A549 (cell line): ENCODE measurements around the gene PRSS57. TPM values are rescaled to one million over a fixed set of nuclear protein-coding genes. Genes with fewer than 3 reads are reported as not detected.

Experiments used
- BCL3 ChIP-seq: fragments of >200 bp; sonication (Bioruptor Twin); formaldehyde crosslinking; IDR thresholded peaks from 3 replicates; pipeline ENCODE4 v1.6.1; 2016
- CBX8 ChIP-seq: fragments of 200-600 bp; sonication (generic); IDR thresholded peaks from 2 replicates; pipeline ENCODE4 v1.6.1; 2016
- EHMT2 ChIP-seq: fragments of 200-600 bp; sonication (generic); IDR thresholded peaks from 2 replicates; pipeline ENCODE4 v1.6.1; 2016; ENCODE audit warnings: antibody characterized with exemption, low read depth, mild to moderate bottlenecking, moderate library complexity
- EP300 ChIP-seq, 2 experiments: fragments of >200 bp; sonication (Bioruptor Twin); formaldehyde crosslinking; IDR thresholded peaks; 2 replicates in 1 of 2; 3 replicates in 1 of 2; pipeline ENCODE4 v1.6.1; 2016 to 2017
- FOSB ChIP-seq: fragments of 250-450 bp; sonication (Bioruptor Pico); IDR thresholded peaks from 2 replicates; pipeline ENCODE4 v1.5.0; 2020; ENCODE audit warnings: mild to moderate bottlenecking, moderate library complexity
- HES2 ChIP-seq: fragments of >200 bp; sonication (Bioruptor Twin); formaldehyde crosslinking; IDR thresholded peaks from 2 replicates; pipeline ENCODE4 v1.6.1; 2016
- HEYL ChIP-seq: fragments of 250-450 bp; sonication (Bioruptor Pico); IDR thresholded peaks from 2 replicates; pipeline ENCODE4 v1.8.0; 2021; ENCODE audit warnings: mild to moderate bottlenecking, moderate library complexity
- HOXA7 ChIP-seq: fragments of 250-450 bp; sonication (Bioruptor Pico); IDR thresholded peaks from 2 replicates; pipeline ENCODE4 v1.5.0; 2020; ENCODE audit warnings: mild to moderate bottlenecking, moderate library complexity
- HOXB13 ChIP-seq: fragments of 250-450 bp; sonication (Bioruptor Pico); IDR thresholded peaks from 2 replicates; pipeline ENCODE4 v1.5.0; 2020; ENCODE audit warnings: low read depth, mild to moderate bottlenecking, moderate library complexity
- HOXB5 ChIP-seq: fragments of 250-450 bp; sonication (Bioruptor Pico); IDR thresholded peaks from 2 replicates; pipeline ENCODE4 v1.5.0; 2020; ENCODE audit warnings: mild to moderate bottlenecking, moderate library complexity
- JUN ChIP-seq, 2 experiments: fragments of >200 bp; sonication (Bioruptor Twin); formaldehyde crosslinking; IDR thresholded peaks; 2 replicates in 1 of 2; 3 replicates in 1 of 2; pipeline ENCODE4 v1.6.1; 2016 to 2017
- KDM1A ChIP-seq: fragments of 200-600 bp; sonication (generic); IDR thresholded peaks from 2 replicates; pipeline ENCODE4 v1.6.1; 2016; ENCODE audit warnings: low read depth, mild to moderate bottlenecking
- KDM5A ChIP-seq: fragments of 200-600 bp; sonication (generic); IDR thresholded peaks from 2 replicates; pipeline ENCODE4 v1.6.1; 2016; ENCODE audit warnings: antibody characterized with exemption, mild to moderate bottlenecking
- MAFK ChIP-seq: fragments of 450-650 bp; IDR thresholded peaks from 2 replicates; pipeline ENCODE4 v1.6.1; 2014; ENCODE audit not compliant: partially characterized antibody
- MAZ ChIP-seq: fragments of 150-350 bp; IDR thresholded peaks from 2 replicates; pipeline ENCODE4 v1.6.1; 2014; ENCODE audit warnings: antibody characterized with exemption, low read depth, low read length, borderline replicate concordance
- MYC ChIP-seq: IDR thresholded peaks from 2 replicates; pipeline ENCODE4 v1.6.1; 2012; ENCODE audit warnings: mild to moderate bottlenecking, inconsistent platforms, low read length, improper control_type of control experiment, borderline replicate concordance
- NFE2L2 ChIP-seq: fragments of 150-350 bp; conservative IDR thresholded peaks from 2 replicates; pipeline ENCODE4 v1.6.1; 2014; ENCODE audit warnings: low read length
- NPAS2 ChIP-seq: fragments of 250-450 bp; sonication (Bioruptor Pico); IDR thresholded peaks from 2 replicates; pipeline ENCODE4 v1.8.0; 2022; ENCODE audit warnings: mild to moderate bottlenecking, moderate library complexity, borderline replicate concordance
- POLR2A ChIP-seq: IDR thresholded peaks from 2 replicates; pipeline ENCODE4 v1.6.1; 2012; ENCODE audit warnings: mild to moderate bottlenecking, low read length
- POLR2AphosphoS2 ChIP-seq: conservative IDR thresholded peaks from 2 replicates; pipeline ENCODE4 v1.6.1; 2012; ENCODE audit warnings: low read length, improper control_type of control experiment, inconsistent platforms
- RAD21 ChIP-seq, 2 experiments: fragments of >200 bp in 1 of 2; sonication (Bioruptor Twin) in 1 of 2; formaldehyde crosslinking in 1 of 2; IDR thresholded peaks in 1 of 2; conservative IDR thresholded peaks in 1 of 2; 2 replicates in 1 of 2; 3 replicates in 1 of 2; pipeline ENCODE4 v1.6.1; 2012 to 2018; ENCODE audit warnings: inconsistent platforms in 1 of 2
- RCOR1 ChIP-seq: fragments of 150-350 bp; IDR thresholded peaks from 2 replicates; pipeline ENCODE4 v1.6.1; 2014; ENCODE audit warnings: antibody characterized with exemption, low read length, low read depth
- REST ChIP-seq: fragments of 200-600 bp; sonication (generic); IDR thresholded peaks from 2 replicates; pipeline ENCODE4 v1.6.1; 2016; ENCODE audit warnings: antibody characterized with exemption, mild to moderate bottlenecking, moderate library complexity
- RFX5 ChIP-seq: fragments of 450-650 bp; IDR thresholded peaks from 2 replicates; pipeline ENCODE4 v1.7.1; 2014; ENCODE audit warnings: antibody characterized with exemption, mild to moderate bottlenecking, moderate library complexity
- RNF2 ChIP-seq: fragments of 200-600 bp; sonication (generic); IDR thresholded peaks from 2 replicates; pipeline ENCODE4 v1.6.1; 2016; ENCODE audit warnings: low read depth, mild to moderate bottlenecking, antibody characterized with exemption, moderate library complexity, borderline replicate concordance
- SREBF2 ChIP-seq: fragments of 450-650 bp; IDR thresholded peaks from 2 replicates; pipeline ENCODE4 v1.6.1; 2014; ENCODE audit warnings: mild to moderate bottlenecking, moderate library complexity
- TP53 ChIP-seq: fragments of 250-450 bp; sonication (Bioruptor Pico); IDR thresholded peaks from 2 replicates; pipeline ENCODE4 v1.5.0; 2021; ENCODE audit warnings: mild to moderate bottlenecking, moderate library complexity
- ZC3H11A ChIP-seq: fragments of 450-650 bp; IDR thresholded peaks from 2 replicates; pipeline ENCODE4 v1.6.1; 2014; ENCODE audit warnings: antibody characterized with exemption, mild to moderate bottlenecking
- polyA plus RNA-seq, 4 experiments: library from polyadenylated mRNA; depleted of rRNA in 3 of 4; stranded (reverse); fragments of >200 nt; fragmentation: RNase III in 1 of 4; extraction: RNeasy Plus Mini Kit Qiagen cat#74134 plus additional on column Dnase treatment in 1 of 4; gene quantifications; 2 replicates in 3 of 4; 3 replicates in 1 of 4; pipeline ENCODE4 v1.2.3, GENCODE V29; 2011 to 2017
- TF ChIP-seq, protein P1 (sequence below): fragments of >200 bp; sonication (Bioruptor Twin); formaldehyde crosslinking; IDR thresholded peaks from 3 replicates; pipeline ENCODE4 v1.5.1; 2016
- TF ChIP-seq, protein P2 (sequence below): IDR thresholded peaks from 2 replicates; pipeline ENCODE4 v1.6.1; 2012
- TF ChIP-seq, protein P3 (sequence below): IDR thresholded peaks from 2 replicates; pipeline ENCODE4 v1.6.1; 2012; ENCODE audit warnings: low read depth, borderline replicate concordance
- TF ChIP-seq, protein P4 (sequence below): fragments of 150-350 bp; IDR thresholded peaks from 2 replicates; pipeline ENCODE4 v1.6.1; 2014; ENCODE audit warnings: low read depth, mild to moderate bottlenecking, low read length
- TF ChIP-seq, protein P5 (sequence below): fragments of 250-450 bp; sonication (Bioruptor Pico); IDR thresholded peaks from 2 replicates; pipeline ENCODE4 v1.5.0; 2020; ENCODE audit warnings: low read depth, mild to moderate bottlenecking, moderate library complexity

The PRSS57 gene
- polyA plus RNA-seq, 2 of the 4 experiments (the other 2 are of a cell fraction), result 0.10 TPM; not detected in 1

DNA sequence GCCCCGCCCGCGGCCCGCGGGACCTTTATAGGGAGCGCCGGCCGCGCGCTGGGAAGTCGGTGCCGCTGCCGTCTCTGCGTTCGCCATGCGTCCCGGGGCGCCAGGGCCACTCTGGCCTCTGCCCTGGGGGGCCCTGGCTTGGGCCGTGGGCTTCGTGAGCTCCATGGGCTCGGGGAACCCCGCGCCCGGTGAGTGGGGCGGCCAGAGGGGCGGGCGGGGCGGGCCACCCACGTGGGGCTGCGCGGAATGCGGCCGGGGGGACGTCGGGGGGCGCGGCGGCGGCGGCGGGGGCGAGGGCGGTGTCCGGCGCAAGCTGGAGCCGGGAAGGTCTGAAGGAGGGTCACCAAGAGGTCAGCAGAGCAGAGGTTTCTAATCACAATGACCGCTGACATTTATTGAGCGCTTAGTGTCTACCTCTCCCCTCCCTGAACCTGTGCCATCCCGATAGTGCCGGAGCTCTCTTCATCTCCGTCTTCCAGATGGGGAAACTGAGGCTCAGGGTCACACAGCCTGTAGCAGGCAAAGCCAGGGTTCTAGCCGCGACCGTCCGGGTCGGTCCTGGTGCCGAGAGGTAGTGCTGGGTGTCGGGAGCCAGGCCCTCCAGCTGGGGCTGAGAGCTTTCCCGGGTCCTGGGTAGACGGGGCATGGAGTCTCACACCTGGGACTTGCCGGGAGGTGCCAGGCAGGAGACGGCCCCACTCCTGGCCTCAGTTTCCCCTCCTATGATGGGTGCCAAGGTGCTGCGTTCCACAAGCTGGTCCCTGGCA lies 18.7 kb downstream of the PRSS57 start, which contains the start of gene FSTL3 (continued):
- TF ChIP-seq REST (no peak), MYC (no peak), EP300 (IDR thresholded peaks at IDR 0.05) (no peak), RAD21 (conservative IDR thresholded peaks at IDR 0.05 in 1 of 2, IDR thresholded peaks at IDR 0.05 in 1 of 2) (no peak), POLR2A (peak; percentile 88), POLR2AphosphoS2 (no peak), RNF2 (no peak), HEYL (no peak), FOSB (CRISPR knock-in tag) (peak; percentile 58; the same call in 1 of the 2 replicates), KDM5A (no peak), ZC3H11A (no peak), MAFK (no peak), NFE2L2 (no peak), HOXB5 (CRISPR knock-in tag) (peak; percentile 52; the same call in 1 of the 2 replicates), KDM1A (no peak), MAZ (no peak), SREBF2 (no peak), RCOR1 (no peak), BCL3 (peak; percentile 79), CBX8 (no peak), HES2 (no peak), HOXB13 (no peak), JUN (IDR thresholded peaks at IDR 0.05) (peak; percentile 22 to 70; a peak in 3 of 5 replicates), EHMT2 (no peak), TP53 (CRISPR knock-in tag) (no peak), HOXA7 (0 out of 2 replicates have a peak, but pooled peaks have one; percentile 66), RFX5 (no peak), NPAS2 (CRISPR knock-in tag) (no peak)
- TF ChIP-seq, protein P1, sequence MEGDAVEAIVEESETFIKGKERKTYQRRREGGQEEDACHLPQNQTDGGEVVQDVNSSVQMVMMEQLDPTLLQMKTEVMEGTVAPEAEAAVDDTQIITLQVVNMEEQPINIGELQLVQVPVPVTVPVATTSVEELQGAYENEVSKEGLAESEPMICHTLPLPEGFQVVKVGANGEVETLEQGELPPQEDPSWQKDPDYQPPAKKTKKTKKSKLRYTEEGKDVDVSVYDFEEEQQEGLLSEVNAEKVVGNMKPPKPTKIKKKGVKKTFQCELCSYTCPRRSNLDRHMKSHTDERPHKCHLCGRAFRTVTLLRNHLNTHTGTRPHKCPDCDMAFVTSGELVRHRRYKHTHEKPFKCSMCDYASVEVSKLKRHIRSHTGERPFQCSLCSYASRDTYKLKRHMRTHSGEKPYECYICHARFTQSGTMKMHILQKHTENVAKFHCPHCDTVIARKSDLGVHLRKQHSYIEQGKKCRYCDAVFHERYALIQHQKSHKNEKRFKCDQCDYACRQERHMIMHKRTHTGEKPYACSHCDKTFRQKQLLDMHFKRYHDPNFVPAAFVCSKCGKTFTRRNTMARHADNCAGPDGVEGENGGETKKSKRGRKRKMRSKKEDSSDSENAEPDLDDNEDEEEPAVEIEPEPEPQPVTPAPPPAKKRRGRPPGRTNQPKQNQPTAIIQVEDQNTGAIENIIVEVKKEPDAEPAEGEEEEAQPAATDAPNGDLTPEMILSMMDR, result no peak
- TF ChIP-seq, protein P2, sequence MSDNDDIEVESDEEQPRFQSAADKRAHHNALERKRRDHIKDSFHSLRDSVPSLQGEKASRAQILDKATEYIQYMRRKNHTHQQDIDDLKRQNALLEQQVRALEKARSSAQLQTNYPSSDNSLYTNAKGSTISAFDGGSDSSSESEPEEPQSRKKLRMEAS, result peak; percentile 15; the same call in 1 of the 2 replicates
- TF ChIP-seq, protein P3, sequence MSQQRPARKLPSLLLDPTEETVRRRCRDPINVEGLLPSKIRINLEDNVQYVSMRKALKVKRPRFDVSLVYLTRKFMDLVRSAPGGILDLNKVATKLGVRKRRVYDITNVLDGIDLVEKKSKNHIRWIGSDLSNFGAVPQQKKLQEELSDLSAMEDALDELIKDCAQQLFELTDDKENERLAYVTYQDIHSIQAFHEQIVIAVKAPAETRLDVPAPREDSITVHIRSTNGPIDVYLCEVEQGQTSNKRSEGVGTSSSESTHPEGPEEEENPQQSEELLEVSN, result no peak; the same call in 1 of the 2 replicates
- TF ChIP-seq, protein P4, sequence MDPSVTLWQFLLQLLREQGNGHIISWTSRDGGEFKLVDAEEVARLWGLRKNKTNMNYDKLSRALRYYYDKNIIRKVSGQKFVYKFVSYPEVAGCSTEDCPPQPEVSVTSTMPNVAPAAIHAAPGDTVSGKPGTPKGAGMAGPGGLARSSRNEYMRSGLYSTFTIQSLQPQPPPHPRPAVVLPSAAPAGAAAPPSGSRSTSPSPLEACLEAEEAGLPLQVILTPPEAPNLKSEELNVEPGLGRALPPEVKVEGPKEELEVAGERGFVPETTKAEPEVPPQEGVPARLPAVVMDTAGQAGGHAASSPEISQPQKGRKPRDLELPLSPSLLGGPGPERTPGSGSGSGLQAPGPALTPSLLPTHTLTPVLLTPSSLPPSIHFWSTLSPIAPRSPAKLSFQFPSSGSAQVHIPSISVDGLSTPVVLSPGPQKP, result no peak
- TF ChIP-seq, protein P5, sequence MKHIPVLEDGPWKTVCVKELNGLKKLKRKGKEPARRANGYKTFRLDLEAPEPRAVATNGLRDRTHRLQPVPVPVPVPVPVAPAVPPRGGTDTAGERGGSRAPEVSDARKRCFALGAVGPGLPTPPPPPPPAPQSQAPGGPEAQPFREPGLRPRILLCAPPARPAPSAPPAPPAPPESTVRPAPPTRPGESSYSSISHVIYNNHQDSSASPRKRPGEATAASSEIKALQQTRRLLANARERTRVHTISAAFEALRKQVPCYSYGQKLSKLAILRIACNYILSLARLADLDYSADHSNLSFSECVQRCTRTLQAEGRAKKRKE (CRISPR knock-in tag), result no peak
